ENCODE results near the gene OPHN1.

GRCh38 chrX:68433155-68433980 is at the start of gene OPHN1:
- TF ChIP-seq CTCF (conservative IDR thresholded peaks at IDR 0.05; ENCODE audit: low read depth in 2 of 2) (no peak), REST (IDR thresholded peaks at IDR 0.05; ENCODE audit: unreplicated experiment) (no peak), JUNB (IDR thresholded peaks at IDR 0.05; ENCODE audit: unreplicated experiment) (no peak), POLR2AphosphoS5 (IDR thresholded peaks at IDR 0.05; ENCODE audit: low read depth) (peak; percentile 58), EZH2 (IDR thresholded peaks at IDR 0.05; ENCODE audit: low read depth, unreplicated experiment) (no peak), CREB1 (CRISPR knock-in tag; IDR thresholded peaks at IDR 0.05; ENCODE audit: low read depth) (no peak), STAT1 (IDR thresholded peaks at IDR 0.05; ENCODE audit: unreplicated experiment) (no peak), EZH2phosphoT487 (IDR thresholded peaks at IDR 0.05; ENCODE audit: unreplicated experiment) (no peak), ZNF331 (CRISPR knock-in tag; IDR thresholded peaks at IDR 0.05; ENCODE audit: low read depth) (no peak), ETS1 (IDR thresholded peaks at IDR 0.05) (no peak)
